NCI-H524 (cell line): ENCODE results near the gene TLE6.
"Not testable (repeated sequence)": the region's sequence is repeated elsewhere in the genome, so short reads cannot be mapped to it uniquely, and the experiment has no call there.

ENCODE experiments used
- DNase-seq, 2 experiments: peaks; one replicate each; lab custom pipeline; 2025; lab: John Stamatoyannopoulos, UW

TLE6 gene

GRCh38 chr19:2974342-2975041 lies 2.9 kb upstream of the TLE6 start:
- no peak for DNase-seq

GRCh38 chr19:2976609-2977000 lies 759 bp upstream of the TLE6 start:
- peak in 1 of 2 experiments; percentile 47 for DNase-seq

DNA sequence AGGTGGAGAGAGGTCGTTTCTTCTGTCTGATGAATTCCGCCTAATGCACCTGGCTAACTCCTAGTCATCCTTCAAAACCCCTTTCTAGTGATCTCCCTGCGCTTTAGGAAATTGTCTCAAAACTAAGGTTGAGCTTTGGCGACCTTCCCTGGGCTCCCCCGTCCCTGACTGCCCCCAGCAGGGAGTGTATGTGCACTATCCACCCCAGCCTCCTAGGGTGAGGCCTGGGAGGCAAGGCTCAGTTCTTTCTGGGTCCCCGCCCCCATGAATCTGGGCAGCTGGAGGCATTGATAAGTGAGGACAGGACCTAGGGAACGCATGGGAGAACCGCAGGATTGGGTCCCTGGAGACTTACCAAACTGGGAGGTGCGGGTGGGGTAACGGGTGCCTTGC lies 378 bp downstream of the TLE6 start:
- peak in 1 of 2 experiments; percentile 35 for DNase-seq

DNA sequence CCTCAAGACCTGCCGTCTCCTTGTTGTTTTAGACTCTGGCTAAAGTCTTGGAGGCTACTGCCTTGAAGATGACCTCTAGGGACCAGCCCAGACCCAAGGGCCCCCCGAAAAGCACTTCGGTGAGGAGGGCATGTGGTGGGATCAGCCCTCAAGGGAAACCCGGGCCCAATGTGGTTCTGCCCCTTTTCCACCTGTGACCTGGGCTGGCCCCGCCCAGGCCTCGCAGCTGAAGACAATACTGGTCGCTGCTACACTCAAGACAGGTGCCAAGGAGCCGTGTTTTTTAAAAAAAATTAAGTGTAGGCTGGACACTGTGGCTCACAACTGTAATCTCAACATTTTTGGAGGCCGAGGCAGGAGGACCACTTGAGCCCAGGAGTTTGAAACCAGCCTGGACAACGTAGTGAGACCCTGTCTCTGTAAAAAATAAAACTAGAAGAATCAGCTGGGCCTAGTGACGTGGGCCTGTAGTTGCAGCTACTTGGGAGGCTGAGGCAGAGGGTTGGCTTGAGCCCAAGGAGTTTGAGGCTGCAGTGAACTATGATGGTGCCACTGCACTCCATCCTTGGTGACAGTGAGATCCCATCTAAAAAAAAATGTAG lies 903 bp downstream of the TLE6 start:
- no peak for DNase-seq

- DNase-seq: no peak
Observed at GRCh38 chr19:2978772-2979171, 1.4 kb downstream of the TLE6 start.

- no peak for DNase-seq
Observed at GRCh38 chr19:2981898-2982297, 4.5 kb downstream of the TLE6 start.

DNA sequence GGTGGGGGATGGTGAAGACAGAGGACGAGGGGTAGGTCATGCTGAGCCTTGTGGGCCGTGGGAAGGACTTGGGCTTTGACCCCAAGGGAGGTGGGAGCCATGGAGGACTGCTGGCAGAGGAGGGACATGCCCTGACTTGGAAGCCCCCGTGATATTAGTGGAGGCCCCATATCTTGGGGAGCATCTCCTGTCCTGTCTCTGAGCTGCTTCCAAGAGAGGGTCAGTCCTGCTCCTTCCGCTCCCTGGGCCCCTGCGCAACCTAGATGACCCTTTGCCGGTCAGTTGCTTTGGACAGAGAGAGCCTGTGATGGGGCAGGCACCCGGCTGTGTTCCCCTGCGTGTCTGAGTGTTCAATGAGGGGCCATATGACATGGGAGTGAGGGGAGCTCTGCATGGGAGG lies 5.2 kb downstream of the TLE6 start:
- DNase-seq: no peak

GRCh38 chr19:2982983-2983350 lies 5.6 kb downstream of the TLE6 start:
- peak; percentile 93 to 97 for DNase-seq

- DNase-seq: peak; percentile 97 to 99
Observed at GRCh38 chr19:2983351-2984214, 6.2 kb downstream of the TLE6 start.

GRCh38 chr19:2984215-2984528 lies 6.8 kb downstream of the TLE6 start:
- DNase-seq: no peak

DNA sequence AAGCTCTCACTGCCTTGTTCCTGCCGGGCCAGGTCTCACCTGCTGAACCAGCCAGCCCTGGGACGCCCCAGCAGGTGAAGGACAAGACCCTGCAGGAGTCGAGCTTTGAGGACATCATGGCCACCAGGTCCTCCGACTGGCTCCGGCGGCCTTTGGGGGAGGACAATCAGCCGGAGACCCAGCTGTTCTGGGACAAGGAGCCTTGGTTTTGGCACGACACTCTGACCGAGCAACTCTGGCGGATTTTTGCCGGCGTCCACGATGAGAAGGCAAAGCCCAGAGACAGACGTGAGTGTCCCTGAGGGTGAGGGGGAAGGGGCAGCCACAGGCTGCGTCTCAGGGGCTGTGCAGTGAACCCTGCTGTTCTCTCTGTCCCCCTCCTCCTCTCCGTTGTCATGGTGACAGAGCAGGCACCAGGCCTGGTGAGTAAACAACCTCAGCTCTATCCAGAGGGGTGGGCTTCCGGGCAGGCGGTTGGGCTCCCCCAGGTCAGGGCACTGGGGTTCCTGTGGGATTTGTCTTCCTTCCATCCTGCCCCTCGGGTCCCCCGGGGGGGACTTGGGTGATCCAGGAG lies 9.7 kb downstream of the TLE6 start:
- DNase-seq: peak; percentile 32 to 67

GRCh38 chr19:2987797-2988196 lies 10.4 kb downstream of the TLE6 start:
- no peak for DNase-seq

DNA sequence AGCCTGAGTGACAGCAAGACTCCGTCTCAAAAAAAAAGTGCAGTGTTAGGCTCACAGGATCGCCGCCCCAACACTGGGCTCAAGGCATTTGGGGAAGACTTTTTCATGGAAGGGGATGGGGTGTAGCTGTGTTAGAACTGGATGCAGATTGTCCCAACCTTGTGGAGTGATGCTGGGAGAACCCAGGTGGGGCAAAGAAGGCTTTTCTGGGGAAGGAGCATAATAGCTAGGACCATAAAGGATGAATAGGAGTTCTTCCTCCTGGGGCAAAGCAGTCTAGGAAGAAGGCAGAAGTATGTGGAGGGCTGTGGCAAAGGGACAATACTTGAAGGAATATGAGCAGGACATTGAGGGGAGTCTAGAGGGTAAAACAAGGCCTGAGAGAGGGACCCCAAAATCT lies 11.2 kb downstream of the TLE6 start:
- no peak for DNase-seq

GRCh38 chr19:2989236-2989946 lies 12.0 kb downstream of the TLE6 start:
- no peak for DNase-seq

- not testable (repeated sequence) for DNase-seq
Observed at GRCh38 chr19:2992333-2992732, 15.0 kb downstream of the TLE6 start.

DNA sequence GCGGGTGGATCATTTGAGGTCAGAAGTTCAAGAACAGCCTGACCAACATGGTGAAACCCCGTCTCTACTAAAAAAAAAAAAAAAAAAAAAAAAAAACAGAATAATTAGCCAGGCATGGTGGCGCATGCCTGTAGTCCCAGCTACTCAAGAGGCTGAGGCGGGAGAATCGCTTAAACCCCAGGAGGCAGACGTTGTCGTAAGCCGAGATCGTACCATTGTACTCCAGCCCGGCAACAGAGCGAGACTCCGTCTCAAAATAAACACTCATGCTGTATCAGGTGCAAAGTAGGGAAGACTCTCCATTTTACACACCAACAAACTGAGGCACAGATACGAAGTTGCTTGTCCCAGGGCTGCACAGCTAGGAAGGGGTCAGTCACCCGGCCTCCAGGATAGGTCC lies 15.6 kb downstream of the TLE6 start:
- DNase-seq: no peak

- no peak for DNase-seq
Observed at GRCh38 chr19:2993579-2993978, 16.2 kb downstream of the TLE6 start.

GRCh38 chr19:2994588-2995131 lies 17.3 kb downstream of the TLE6 start:
- no peak for DNase-seq

DNA sequence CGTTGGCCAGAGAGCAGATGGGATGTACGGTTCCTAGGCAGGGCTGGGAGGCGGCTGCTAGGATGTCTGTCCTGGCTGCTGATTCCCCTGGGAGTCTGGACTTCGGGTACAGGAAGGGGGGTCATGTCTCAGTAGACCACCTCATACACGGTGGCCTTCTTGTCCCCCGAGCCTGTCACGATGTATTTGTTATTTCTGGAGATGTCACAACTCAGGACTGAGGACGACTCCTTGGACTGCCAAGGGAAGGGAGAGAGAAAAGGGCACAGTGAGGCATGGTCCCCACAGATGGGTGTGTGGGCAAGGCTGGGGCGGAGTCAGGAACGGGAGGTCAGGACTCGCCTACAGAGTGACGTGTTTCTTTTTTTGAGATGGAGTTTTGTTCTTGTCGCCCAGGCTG lies 20.4 kb downstream of the TLE6 start:
- DNase-seq: no peak

GRCh38 chr19:2998642-2999041 lies 21.3 kb downstream of the TLE6 start:
- DNase-seq: no peak

DNA sequence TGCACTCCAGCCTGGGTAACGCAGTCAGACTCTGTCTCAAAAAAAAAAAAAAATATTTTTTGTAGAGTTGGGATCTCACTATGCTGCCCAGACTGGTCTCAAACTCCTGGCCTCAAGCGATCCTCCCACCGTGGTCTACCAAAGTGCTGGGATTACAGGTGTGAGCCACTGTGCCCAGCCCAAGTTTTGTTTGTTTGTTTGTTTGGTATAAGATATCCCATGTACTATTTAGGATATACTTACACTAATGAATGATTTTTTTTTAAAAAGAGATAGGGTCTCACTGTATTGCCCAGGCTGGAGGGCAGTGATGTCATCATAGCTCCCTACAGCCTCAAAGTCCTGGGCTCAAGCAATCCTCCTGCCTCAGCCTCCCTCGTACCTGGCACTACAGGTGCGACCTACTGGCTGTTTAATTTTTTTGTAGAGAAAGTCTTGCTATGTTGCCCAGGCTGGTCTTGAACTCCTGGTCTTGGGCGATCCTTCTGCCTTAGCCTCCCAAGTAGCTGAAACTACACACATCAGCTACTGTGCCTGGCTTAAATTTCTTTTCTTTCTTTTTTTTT lies 24.0 kb downstream of the TLE6 start:
- no peak for DNase-seq

DNA sequence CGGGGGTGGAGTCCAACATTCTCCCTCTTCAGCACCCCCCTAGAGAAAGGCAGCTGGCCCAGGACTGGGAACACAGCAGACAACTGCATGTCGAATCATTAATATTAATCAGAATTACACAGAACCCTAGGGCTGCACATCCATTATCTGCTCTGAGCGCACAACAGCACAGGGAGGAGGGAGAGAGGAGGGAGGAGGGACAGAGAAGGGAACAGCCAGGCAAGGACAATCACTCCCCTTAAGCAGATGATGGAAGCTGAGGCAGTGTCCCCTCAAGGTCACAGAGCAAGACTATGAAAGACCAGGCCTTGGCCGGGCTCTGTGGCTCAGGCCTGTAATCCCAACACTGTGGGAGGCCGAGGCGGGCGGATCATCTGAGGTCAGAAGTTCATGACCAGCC lies 25.7 kb downstream of the TLE6 start:
- no peak for DNase-seq
